K562 (cell line): Measurements from ENCODE around the gene PLCE1. TPM values are rescaled to one million over a fixed set of nuclear protein-coding genes. Genes with fewer than 3 reads are reported as not detected.

Source experiments
- ATAC-seq: fragments of 200-7000 bp; cut with Tn5 transposase; 3 replicates; pipeline ENCODE4 v1.9.1; 2020; ENCODE audit warnings: moderate library complexity
- BruUV-seq: library from RNA; stranded (reverse); fragments of 400-500 nt; replicated peaks from 2 replicates; lab custom pipeline; 2021; lab: Mats Ljungman, UMichigan
- CTCF ChIA-PET: fragments of 300-600 bp; formaldehyde crosslinking; extraction: SDS; loops from one replicate; lab custom pipeline; 2021; ENCODE audit warnings: low intra/inter-chr PET ratio; lab: Yijun Ruan, JAX
- POLR2A ChIA-PET: fragments of 300-600, 350-650 bp; sonication (Branson Sonifier 250); formaldehyde crosslinking; extraction: SDS; loops from one replicate; lab custom pipeline; 2021; ENCODE audit warnings: antibody characterized with exemption, inconsistent platforms; lab: Yijun Ruan, JAX
- DNase-seq, 4 experiments: peaks; one replicate each; pipeline versions ENCODE4 v3.0.0 to v3.0.0-alpha.2; 2011 to 2018; ENCODE audit warnings: low spot score in 3 of 4, mixed read lengths in 3 of 4; ENCODE audit errors: extremely low read depth in 1 of 4
- FAIRE-seq: peaks from 2 replicates; lab custom pipeline; 2011; peaks lifted over from hg19 to GRCh38; lab: Jason Lieb, UNC
- H2AFZ ChIP-seq: 2 replicates; pipeline ENCODE4 v1.6.0; 2011; ENCODE audit warnings: low read depth, low read length, control low read depth, inconsistent platforms
- H3K27ac ChIP-seq: fragments of 200-600 bp; 3 replicates; pipeline ENCODE4 v1.8.0; 2011; ENCODE audit warnings: low read depth, mild to moderate bottlenecking, control low read depth, inconsistent platforms, low read length, moderate library complexity, mixed read lengths; ENCODE audit errors: extremely low read depth
- H3K27me3 ChIP-seq, 2 experiments: fragments of 300-600 bp in 1 of 2; 2 replicates in 1 of 2; 3 replicates in 1 of 2; pipeline versions ENCODE4 v1.6.0 to v1.8.0; 2011; ENCODE audit warnings: inconsistent platforms in 2 of 2, low read length in 2 of 2, mild to moderate bottlenecking in 1 of 2, mixed read lengths in 1 of 2, moderate library complexity in 1 of 2; ENCODE audit not compliant: control insufficient read depth in 2 of 2, insufficient read depth in 2 of 2
- H3K36me3 ChIP-seq: fragments of 300-600 bp; 3 replicates; pipeline ENCODE4 v1.8.0; 2011; ENCODE audit warnings: mild to moderate bottlenecking, low read length, inconsistent platforms; ENCODE audit not compliant: control insufficient read depth, insufficient read depth
- H3K4me1 ChIP-seq, 2 experiments: fragments of 200-600 bp in 1 of 2; replicated peaks in 1 of 2; 2 replicates in 1 of 2; 3 replicates in 1 of 2; pipeline versions ENCODE4 v1.5.1 to v1.8.0; 2011; ENCODE audit warnings: inconsistent platforms in 2 of 2, low read length in 2 of 2, mild to moderate bottlenecking in 1 of 2, mixed read lengths in 1 of 2, moderate library complexity in 1 of 2; ENCODE audit not compliant: control insufficient read depth in 2 of 2, insufficient read depth in 2 of 2
- H3K4me2 ChIP-seq: 2 replicates; pipeline ENCODE4 v1.6.1; 2011; ENCODE audit warnings: low read length, control low read depth, inconsistent platforms, mixed read lengths; ENCODE audit not compliant: insufficient read depth
- H3K4me3 ChIP-seq: fragments of 200-600 bp; sonication (generic), shearing (Covaris generic); 2 replicates; pipeline ENCODE4 v1.5.1; 2016; ENCODE audit warnings: control low read depth, inconsistent platforms
- H3K79me2 ChIP-seq: fragments of 200-600 bp; 3 replicates; pipeline ENCODE4 v1.8.0; 2011; ENCODE audit warnings: low read length, inconsistent platforms; ENCODE audit not compliant: control insufficient read depth, insufficient read depth
- H3K9ac ChIP-seq, 2 experiments: 2 replicates each; pipeline versions ENCODE4 v1.6.0 to v1.6.1; 2011; ENCODE audit warnings: low read depth in 2 of 2, low read length in 2 of 2, control low read depth in 1 of 2, inconsistent platforms in 1 of 2, mild to moderate bottlenecking in 1 of 2, mixed read lengths in 1 of 2; ENCODE audit not compliant: insufficient read depth in 1 of 2
- H3K9me1 ChIP-seq: one replicate; pipeline ENCODE4 v1.6.0; 2011; ENCODE audit warnings: inconsistent platforms, mild to moderate bottlenecking, low read length, moderate library complexity; ENCODE audit not compliant: control insufficient read depth, insufficient read depth
- H3K9me3 ChIP-seq: replicated peaks from 2 replicates; pipeline ENCODE4 v1.5.1; 2011; ENCODE audit warnings: low read depth, low read length, inconsistent platforms; ENCODE audit not compliant: control insufficient read depth, insufficient read depth
- H4K20me1 ChIP-seq: replicated peaks from 2 replicates; pipeline ENCODE4 v1.6.1; 2011; ENCODE audit warnings: low read length, inconsistent platforms, mixed read lengths; ENCODE audit not compliant: control insufficient read depth, insufficient read depth
- CBFB ChIP-seq: sonication (generic); formaldehyde crosslinking; IDR thresholded peaks from 2 replicates; pipeline ENCODE4 v1.4.0; 2020; ENCODE audit warnings: mild to moderate bottlenecking, missing genetic modification reagents
- CBX8 ChIP-seq: fragments of 200-600 bp; sonication (generic); IDR thresholded peaks from 2 replicates; pipeline ENCODE4 v1.6.1; 2012; ENCODE audit warnings: borderline replicate concordance, mixed run types, low read depth, mild to moderate bottlenecking, moderate library complexity, mixed read lengths, low read length, control low read depth, inconsistent platforms; ENCODE audit not compliant: poor library complexity, severe bottlenecking; ENCODE audit errors: extremely low read depth
- FOXA3 ChIP-seq, 2 experiments: fragments of 450-650 bp in 1 of 2; sonication (generic) in 1 of 2; formaldehyde crosslinking; IDR thresholded peaks in 1 of 2; conservative IDR thresholded peaks in 1 of 2; 2 replicates each; pipeline versions ENCODE4 v1.4.0 to v1.8.0; 2020 to 2022; ENCODE audit warnings: mild to moderate bottlenecking in 2 of 2, missing genetic modification reagents in 1 of 2
- NFIC ChIP-seq: fragments of 450-650 bp; IDR thresholded peaks from 2 replicates; pipeline ENCODE4 v1.6.1; 2017; ENCODE audit warnings: mild to moderate bottlenecking, inconsistent platforms
- POLR3G ChIP-seq: IDR thresholded peaks from 2 replicates; pipeline ENCODE4 v1.6.1; 2011; ENCODE audit not compliant: insufficient read length, insufficient replicate concordance; ENCODE audit errors: extremely low read depth
- ZNF778 ChIP-seq: fragments of 450-650 bp; formaldehyde crosslinking; IDR thresholded peaks from 2 replicates; pipeline ENCODE4 v1.4.0; 2020; ENCODE audit warnings: mild to moderate bottlenecking, moderate library complexity
- WGBS: fragments of 100-300 bp; shearing (Covaris generic); methylation state at CpG from one replicate; pipeline ENCODE4 v1.1.6; 2016; ENCODE audit warnings: low coverage, mixed read lengths; ENCODE audit not compliant: insufficient coverage; ENCODE audit errors: missing lambda C conversion rate; 5-methylcytosine and 5-hydroxymethylcytosine counted together
- in situ Hi-C: fragments of 300-500 bp; cut with MboI; formaldehyde crosslinking; loops from 4 replicates; pipeline ENCODE4 v1.15.0; 2018; ENCODE audit warnings: inconsistent platforms, mixed read lengths
- intact Hi-C: fragments of 100-400 bp; cut with micrococcal nuclease; formaldehyde crosslinking; loops from 2 replicates; pipeline ENCODE4 v1.14.2; 2022
- polyA plus RNA-seq, 8 experiments: library from polyadenylated mRNA; depleted of rRNA in 4 of 8; stranded (reverse) in 5 of 8; unstranded in 3 of 8; fragments of >200 nt; fragmentation: Nextera tagmentation in 2 of 8; fragmentation: Illumina TruSeq in 1 of 8; extraction: Ambion mirVana in 2 of 8; extraction: Trizol in 1 of 8; gene quantifications; 2 replicates each; pipeline versions ENCODE4 v1.2.1 to v1.2.3, GENCODE V29; 2011 to 2014; ENCODE audit warnings: inconsistent platforms in 1 of 8, missing spikeins in 1 of 8
- total RNA-seq, 7 experiments: library from RNA; depleted of rRNA in 6 of 7; stranded (reverse); fragments of >200 nt in 6 of 7; fragmentation: Illumina TruSeq in 2 of 7; extraction: Trizol in 2 of 7; gene quantifications; 2 replicates each; pipeline versions ENCODE4 v1.2.1 to v1.2.3, GENCODE V29; 2011 to 2021; ENCODE audit warnings: low replicate concordance in 1 of 7
- TF ChIP-seq, protein P1 (sequence below): sonication (generic); formaldehyde crosslinking; IDR thresholded peaks from 2 replicates; pipeline ENCODE4 v1.8.0; 2022; ENCODE audit warnings: mild to moderate bottlenecking, missing genetic modification reagents
- TF ChIP-seq, protein P2 (sequence below): IDR thresholded peaks from 2 replicates; pipeline ENCODE4 v1.6.1; 2012; ENCODE audit warnings: low read depth, low read length, improper control_type of control experiment, borderline replicate concordance

PLCE1 gene
- total and polyA plus RNA-seq, 9 of the 15 experiments (the other 6 are each of a cell fraction or from before 2014, with no cell fraction given) = under 0.01 to 0.52 (median 0.13) TPM; not detected in 5

DNA sequence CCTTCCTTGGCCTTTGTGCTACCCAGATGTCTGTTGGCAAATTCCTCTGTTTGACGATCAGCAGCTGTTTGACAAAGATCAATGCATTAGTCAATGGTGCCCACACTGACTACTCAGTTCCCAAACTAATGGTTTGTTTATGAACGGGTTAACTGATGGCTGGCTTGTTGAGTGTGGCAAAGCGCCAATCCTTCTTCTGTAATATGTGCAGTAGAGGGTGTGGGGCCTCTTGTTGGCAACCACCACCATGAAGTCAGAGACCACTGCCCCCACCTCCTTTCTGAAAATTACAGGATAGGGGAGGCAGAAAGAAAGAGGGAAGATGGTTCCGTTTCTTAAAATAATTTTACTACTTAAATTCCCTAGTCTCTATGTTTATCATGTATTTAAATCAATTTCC lies 2.6 kb upstream of the PLCE1 start (continued):
- TF ChIP-seq, protein P1, sequence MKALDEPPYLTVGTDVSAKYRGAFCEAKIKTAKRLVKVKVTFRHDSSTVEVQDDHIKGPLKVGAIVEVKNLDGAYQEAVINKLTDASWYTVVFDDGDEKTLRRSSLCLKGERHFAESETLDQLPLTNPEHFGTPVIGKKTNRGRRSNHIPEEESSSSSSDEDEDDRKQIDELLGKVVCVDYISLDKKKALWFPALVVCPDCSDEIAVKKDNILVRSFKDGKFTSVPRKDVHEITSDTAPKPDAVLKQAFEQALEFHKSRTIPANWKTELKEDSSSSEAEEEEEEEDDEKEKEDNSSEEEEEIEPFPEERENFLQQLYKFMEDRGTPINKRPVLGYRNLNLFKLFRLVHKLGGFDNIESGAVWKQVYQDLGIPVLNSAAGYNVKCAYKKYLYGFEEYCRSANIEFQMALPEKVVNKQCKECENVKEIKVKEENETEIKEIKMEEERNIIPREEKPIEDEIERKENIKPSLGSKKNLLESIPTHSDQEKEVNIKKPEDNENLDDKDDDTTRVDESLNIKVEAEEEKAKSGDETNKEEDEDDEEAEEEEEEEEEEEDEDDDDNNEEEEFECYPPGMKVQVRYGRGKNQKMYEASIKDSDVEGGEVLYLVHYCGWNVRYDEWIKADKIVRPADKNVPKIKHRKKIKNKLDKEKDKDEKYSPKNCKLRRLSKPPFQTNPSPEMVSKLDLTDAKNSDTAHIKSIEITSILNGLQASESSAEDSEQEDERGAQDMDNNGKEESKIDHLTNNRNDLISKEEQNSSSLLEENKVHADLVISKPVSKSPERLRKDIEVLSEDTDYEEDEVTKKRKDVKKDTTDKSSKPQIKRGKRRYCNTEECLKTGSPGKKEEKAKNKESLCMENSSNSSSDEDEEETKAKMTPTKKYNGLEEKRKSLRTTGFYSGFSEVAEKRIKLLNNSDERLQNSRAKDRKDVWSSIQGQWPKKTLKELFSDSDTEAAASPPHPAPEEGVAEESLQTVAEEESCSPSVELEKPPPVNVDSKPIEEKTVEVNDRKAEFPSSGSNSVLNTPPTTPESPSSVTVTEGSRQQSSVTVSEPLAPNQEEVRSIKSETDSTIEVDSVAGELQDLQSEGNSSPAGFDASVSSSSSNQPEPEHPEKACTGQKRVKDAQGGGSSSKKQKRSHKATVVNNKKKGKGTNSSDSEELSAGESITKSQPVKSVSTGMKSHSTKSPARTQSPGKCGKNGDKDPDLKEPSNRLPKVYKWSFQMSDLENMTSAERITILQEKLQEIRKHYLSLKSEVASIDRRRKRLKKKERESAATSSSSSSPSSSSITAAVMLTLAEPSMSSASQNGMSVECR (CRISPR knock-in tag) = no peak
- TF ChIP-seq FOXA3 (CRISPR knock-in tag; conservative IDR thresholded peaks at IDR 0.05 in 1 of 2, IDR thresholded peaks at IDR 0.05 in 1 of 2) (no peak), NFIC (no peak), POLR3G (no peak)

DNA sequence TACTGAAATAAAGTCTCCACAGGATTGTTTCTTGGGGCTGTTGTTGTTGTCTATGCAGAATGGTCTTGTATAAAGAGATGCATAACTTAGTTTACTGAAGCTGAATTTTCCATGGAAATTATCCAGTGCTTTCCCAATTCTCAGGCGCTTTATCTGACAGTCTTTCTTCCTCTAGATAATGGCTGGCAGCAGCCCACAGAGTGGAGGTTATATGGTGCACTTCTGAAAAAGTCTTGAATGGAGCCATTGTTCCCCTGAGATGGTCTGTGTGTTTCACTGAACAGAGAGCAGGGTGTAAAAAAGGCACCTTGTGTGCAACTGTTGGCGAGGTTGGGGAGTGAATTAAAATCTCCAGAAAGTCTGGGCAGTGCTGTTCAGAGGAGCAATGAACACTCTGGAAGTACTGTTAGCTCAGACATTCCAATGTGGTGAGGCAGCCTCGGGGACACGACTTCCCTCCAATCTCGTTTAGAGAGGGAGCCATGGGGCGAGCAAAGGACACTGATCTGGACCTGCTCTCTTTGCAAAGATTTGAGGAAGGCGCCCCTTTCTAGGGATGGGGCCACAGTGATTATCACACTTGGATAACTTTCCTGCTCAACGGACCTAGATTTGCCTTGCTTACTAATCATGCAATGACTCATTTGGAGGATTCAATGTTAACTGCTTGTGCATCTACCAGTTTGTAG lies 2.0 kb upstream of the PLCE1 start:
- DNase-seq (no peak), FAIRE-seq (no peak), ATAC-seq (no peak)
- Histone ChIP-seq H3K27ac (no peak overlapping the region), H3K4me1 (peaks cover 0 to 11% of the 10 kb centered on the region in 2 experiments; a peak in 2 of 5 replicates), H3K4me3 (no peak overlapping the region), H3K9ac (no peak overlapping the region), H3K36me3 (no peaks in the 10 kb centered on the region), H2AFZ (no peak overlapping the region), H3K9me3 (no peaks in the 10 kb centered on the region), H3K9me1 (no peaks in the 10 kb centered on the region), H3K27me3 (peaks cover 0 to 22% of the 10 kb centered on the region in 2 experiments; a peak in 3 of 5 replicates), H3K79me2 (no peaks in the 10 kb centered on the region), H4K20me1 (no peaks in the 10 kb centered on the region), H3K4me2 (no peak overlapping the region)
- TF ChIP-seq CBFB (CRISPR knock-in tag) (no peak), ZNF778 (CRISPR knock-in tag) (no peak), CBX8 (no peak)
- TF ChIP-seq, protein P2, sequence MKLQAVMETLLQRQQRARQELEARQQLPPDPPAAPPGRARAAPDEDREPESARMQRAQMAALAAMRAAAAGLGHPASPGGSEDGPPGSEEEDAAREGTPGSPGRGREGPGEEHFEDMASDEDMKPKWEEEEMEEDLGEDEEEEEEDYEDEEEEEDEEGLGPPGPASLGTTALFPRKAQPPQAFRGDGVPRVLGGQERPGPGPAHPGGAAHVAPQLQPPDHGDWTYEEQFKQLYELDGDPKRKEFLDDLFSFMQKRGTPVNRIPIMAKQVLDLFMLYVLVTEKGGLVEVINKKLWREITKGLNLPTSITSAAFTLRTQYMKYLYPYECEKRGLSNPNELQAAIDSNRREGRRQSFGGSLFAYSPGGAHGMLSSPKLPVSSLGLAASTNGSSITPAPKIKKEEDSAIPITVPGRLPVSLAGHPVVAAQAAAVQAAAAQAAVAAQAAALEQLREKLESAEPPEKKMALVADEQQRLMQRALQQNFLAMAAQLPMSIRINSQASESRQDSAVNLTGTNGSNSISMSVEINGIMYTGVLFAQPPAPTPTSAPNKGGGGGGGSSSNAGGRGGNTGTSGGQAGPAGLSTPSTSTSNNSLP = no peak
- ChIA-PET POLR2A (no interaction called here), CTCF (interaction anchor here (0.6 kb wide), 1 partner anchor 469 kb away, joined by 3 read pairs; no protein-coding TSS in a partner anchor)
- in situ Hi-C loops = no loop called here
- intact Hi-C loops = no loop called here
- 2% methylated on average over 8 of the region's 8 CpGs for WGBS
- BruUV-seq = no TSS peak
